Mammary epithelial cell (primary cell): ENCODE data around the gene MAP3K2.

Experiments
- CTCF ChIP-seq, 2 donors: IDR thresholded peaks in 1 of 2; conservative IDR thresholded peaks in 1 of 2; 2 replicates each; pipeline ENCODE4 v1.5.1; 2011 to 2012; ENCODE audit warnings: inconsistent platforms in 2 of 2, low read length in 2 of 2, mild to moderate bottlenecking in 2 of 2, control low read depth in 1 of 2, low read depth in 1 of 2; ENCODE audit not compliant: insufficient read depth in 1 of 2; ENCODE audit errors: extremely low read depth in 1 of 2
- EZH2 ChIP-seq: IDR thresholded peaks from 2 replicates; pipeline ENCODE4 v1.6.1; 2012; ENCODE audit warnings: low read length, inconsistent platforms, borderline replicate concordance

DNA sequence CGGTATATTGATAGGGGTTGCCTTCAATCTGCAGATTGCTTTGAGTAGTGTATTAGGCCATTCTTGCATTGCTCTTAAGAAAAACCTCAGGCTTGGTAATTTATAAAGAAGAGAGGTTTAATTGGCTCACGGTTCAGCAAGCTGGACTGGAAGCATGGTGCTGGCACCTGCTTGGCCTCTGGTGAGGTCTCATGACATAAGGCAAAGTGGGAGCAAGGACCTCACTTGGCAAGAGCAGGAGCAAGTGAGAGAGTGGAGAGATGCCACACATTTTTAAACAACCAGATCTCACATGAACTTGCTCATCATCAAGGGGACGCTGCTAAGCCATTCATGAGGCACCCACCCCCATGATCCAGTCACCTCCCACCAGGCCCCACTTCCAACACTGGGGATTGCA lies 4.9 kb downstream of the MAP3K2 start:
- TF ChIP-seq EZH2 = no peak
- TF ChIP-seq CTCF (conservative IDR thresholded peaks at IDR 0.05 in 1 of 2, IDR thresholded peaks at IDR 0.05 in 1 of 2; ENCODE audit: extremely low read depth in 1 of 2, insufficient read depth in 1 of 2, low read depth in 1 of 2, low read length in 2 of 2) = no peak
